ENCODE measurements around the gene SLC6A18. TPM values are rescaled to one million over a fixed set of nuclear protein-coding genes. Genes with fewer than 3 reads are reported as not detected.

The SLC6A18 gene
- total RNA-seq, 1 donor from 2014 or later = not detected

GRCh38 chr5:1222147-1222546 lies 3.0 kb upstream of the SLC6A18 start:
- Histone ChIP-seq H3K4me1 (no peaks in the 10 kb centered on the region), H3K27ac (replicated peaks) (no peak overlapping the region), H3K9me3 (replicated peaks) (no peaks in the 10 kb centered on the region), H3K4me3 (no peak overlapping the region), H3K36me3 (no peaks in the 10 kb centered on the region), H3K27me3 (ENCODE audit: low read depth) (peaks cover 62% of the 10 kb centered on the region)
- no peak for DNase-seq
- no peak for TF ChIP-seq CTCF (IDR thresholded peaks at IDR 0.05; ENCODE audit: borderline replicate concordance)
- intact Hi-C loops (cut with micrococcal nuclease) = no loop called here

- intact Hi-C loops (cut with micrococcal nuclease) = no loop called here
- Histone ChIP-seq H3K9me3 (replicated peaks) (no peaks in the 10 kb centered on the region), H3K27me3 (ENCODE audit: low read depth) (peaks cover 56% of the 10 kb centered on the region), H3K36me3 (no peaks in the 10 kb centered on the region), H3K4me3 (no peak overlapping the region), H3K4me1 (no peaks in the 10 kb centered on the region), H3K27ac (replicated peaks) (no peak overlapping the region)
- DNase-seq = no peak
- no peak for TF ChIP-seq CTCF (IDR thresholded peaks at IDR 0.05; ENCODE audit: borderline replicate concordance)
These were observed 2.4 kb upstream of the SLC6A18 start for GRCh38 chr5:1222621-1223277.

GRCh38 chr5:1223278-1223670 lies 1.9 kb upstream of the SLC6A18 start:
- H3K27ac ChIP-seq (replicated peaks) = no peak overlapping the region
- intact Hi-C loops (cut with micrococcal nuclease) = no loop called here

GRCh38 chr5:1224631-1225030 lies 550 bp upstream of the SLC6A18 start:
- H3K36me3 ChIP-seq = no peaks in the 10 kb centered on the region
- intact Hi-C loops (cut with micrococcal nuclease) = no loop called here
- H3K27ac ChIP-seq (replicated peaks) = no peak overlapping the region
- peaks cover 52% of the 10 kb centered on the region for H3K27me3 ChIP-seq (ENCODE audit: low read depth)
- no peak overlapping the region for H3K4me3 ChIP-seq
- no peaks in the 10 kb centered on the region for H3K4me1 ChIP-seq
- TF ChIP-seq CTCF (IDR thresholded peaks at IDR 0.05; ENCODE audit: borderline replicate concordance) = no peak
- DNase-seq = no peak
- no peaks in the 10 kb centered on the region for H3K9me3 ChIP-seq (replicated peaks)

More at GRCh38 chr5:1223278-1223670, 1.9 kb upstream of the SLC6A18 start:
- no peaks in the 10 kb centered on the region for H3K4me1 ChIP-seq
- no peak overlapping the region for H3K4me3 ChIP-seq
- peaks cover 54% of the 10 kb centered on the region for H3K27me3 ChIP-seq (ENCODE audit: low read depth)
- no peak for TF ChIP-seq CTCF (IDR thresholded peaks at IDR 0.05; ENCODE audit: borderline replicate concordance)
- H3K36me3 ChIP-seq = no peaks in the 10 kb centered on the region
- DNase-seq = no peak
- H3K9me3 ChIP-seq (replicated peaks) = no peaks in the 10 kb centered on the region

- intact Hi-C loops (cut with micrococcal nuclease) = no loop called here
- DNase-seq = no peak
- H3K4me1 ChIP-seq = no peaks in the 10 kb centered on the region
- TF ChIP-seq CTCF (IDR thresholded peaks at IDR 0.05; ENCODE audit: borderline replicate concordance) = no peak
- no peaks in the 10 kb centered on the region for H3K9me3 ChIP-seq (replicated peaks)
- H3K27me3 ChIP-seq (ENCODE audit: low read depth) = peaks cover 49% of the 10 kb centered on the region
- no peak overlapping the region for H3K27ac ChIP-seq (replicated peaks)
- H3K4me3 ChIP-seq = no peak overlapping the region
- H3K36me3 ChIP-seq = no peaks in the 10 kb centered on the region
These were observed 1.1 kb downstream of the SLC6A18 start for GRCh38 chr5:1226231-1226630.
